Stimulated activated CD4-positive, alpha-beta T cell treated with anti-CD3 and anti-CD28 coated beads, Interleukin-2, amount 100 ng/mL, for 48 hours (primary cell): ENCODE results near the gene ARRDC1.
"Not testable (repeated sequence)": the region's sequence is repeated elsewhere in the genome, so short reads cannot be mapped to it uniquely, and the experiment has no call there.

ENCODE experiments used
- DNase-seq, 2 donors: peaks; one replicate each; pipeline ENCODE4 v3.0.0-alpha.2; 2020

The ARRDC1 gene

DNA sequence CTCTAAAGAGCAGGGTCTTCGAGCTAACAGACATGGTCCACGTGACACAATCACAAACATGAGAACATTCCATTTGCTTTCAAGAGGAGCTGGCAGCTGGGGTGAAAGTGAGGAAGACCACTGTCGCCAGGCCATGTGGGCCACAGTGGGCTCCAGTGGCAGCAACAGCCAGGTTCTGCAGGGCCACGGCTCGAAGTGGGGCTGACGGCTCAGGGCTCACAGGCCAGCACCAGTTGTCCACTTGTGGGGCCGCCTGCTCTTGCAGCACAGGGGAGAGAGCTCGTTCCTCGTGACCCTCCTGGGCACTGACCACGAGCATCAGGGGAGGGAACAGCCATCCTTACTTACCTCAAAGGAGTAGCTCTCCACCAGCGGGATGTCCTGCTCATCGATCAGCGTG lies 17.2 kb upstream of the ARRDC1 start:
- no peak for DNase-seq

DNA sequence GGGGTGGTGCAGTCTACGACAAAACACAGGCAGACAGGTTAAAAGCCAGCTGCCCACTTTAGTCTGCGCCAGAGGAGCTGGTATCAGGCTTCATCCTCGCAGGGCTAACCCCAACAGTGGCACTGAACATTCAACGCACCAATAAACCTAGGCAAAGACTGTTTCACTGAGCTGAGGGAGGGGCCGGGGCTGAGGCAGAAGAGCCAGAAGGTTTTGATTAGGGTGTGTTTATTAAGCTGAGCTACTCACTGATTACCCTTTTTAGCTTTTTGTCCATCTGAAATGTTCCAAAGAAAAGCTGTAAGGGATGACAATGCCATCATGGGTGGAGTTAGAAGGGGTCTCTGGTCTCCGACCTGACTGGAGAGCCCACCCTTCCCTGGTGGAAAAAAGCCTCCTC lies 16.6 kb upstream of the ARRDC1 start:
- no peak for DNase-seq

DNA sequence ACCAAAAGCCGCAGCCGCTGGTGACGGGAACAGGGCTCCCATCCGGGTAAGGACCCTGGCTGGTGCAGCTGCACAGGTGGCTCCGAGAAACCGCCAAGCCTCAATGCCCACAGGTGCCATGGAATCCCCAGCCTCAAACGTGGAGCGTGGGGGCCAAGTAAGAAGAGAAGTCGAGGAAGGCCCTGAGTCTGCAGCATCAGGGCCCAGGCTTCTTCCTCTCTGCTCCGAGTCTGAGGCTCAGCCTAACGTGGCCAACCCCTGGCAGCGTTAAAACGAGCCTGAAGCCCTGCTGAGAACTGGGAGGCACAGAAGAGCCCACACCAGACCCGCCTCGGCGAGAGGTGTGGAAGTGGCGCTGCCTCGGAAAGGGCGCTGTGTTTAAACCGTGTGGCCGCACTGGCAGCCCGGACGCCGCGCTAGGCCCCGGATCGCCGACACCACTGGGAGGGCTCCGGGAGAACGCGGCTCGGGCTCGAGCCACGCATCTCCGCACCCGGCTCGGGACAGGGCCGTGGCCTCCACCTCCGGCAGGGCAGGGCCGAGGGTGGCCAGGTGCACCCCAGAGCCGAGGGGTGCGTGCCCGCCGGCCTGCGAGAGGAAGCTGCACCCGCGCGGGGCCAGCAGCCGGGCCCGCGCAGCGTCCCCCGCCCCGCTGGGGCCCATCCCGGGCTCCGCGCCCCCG lies 15.9 kb upstream of the ARRDC1 start:
- no peak for DNase-seq

DNA sequence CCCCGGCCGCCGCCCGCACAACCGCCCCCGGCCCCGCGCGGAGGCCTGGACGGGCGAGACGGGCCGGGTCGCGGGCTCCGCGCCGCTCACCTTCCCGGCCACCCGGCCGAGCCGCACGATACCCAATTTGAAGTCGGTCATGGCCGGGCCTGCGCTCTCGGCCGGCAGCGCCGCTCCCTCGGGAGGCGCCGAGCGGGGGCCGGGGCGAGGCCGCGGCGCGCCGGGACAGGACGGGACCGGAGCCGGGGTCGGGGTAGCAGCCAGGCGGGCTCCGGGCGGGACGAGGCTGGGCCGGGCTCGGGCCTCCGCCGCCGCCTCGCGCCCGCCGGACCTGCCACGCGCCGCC lies 15.4 kb upstream of the ARRDC1 start:
- DNase-seq = no peak

DNA sequence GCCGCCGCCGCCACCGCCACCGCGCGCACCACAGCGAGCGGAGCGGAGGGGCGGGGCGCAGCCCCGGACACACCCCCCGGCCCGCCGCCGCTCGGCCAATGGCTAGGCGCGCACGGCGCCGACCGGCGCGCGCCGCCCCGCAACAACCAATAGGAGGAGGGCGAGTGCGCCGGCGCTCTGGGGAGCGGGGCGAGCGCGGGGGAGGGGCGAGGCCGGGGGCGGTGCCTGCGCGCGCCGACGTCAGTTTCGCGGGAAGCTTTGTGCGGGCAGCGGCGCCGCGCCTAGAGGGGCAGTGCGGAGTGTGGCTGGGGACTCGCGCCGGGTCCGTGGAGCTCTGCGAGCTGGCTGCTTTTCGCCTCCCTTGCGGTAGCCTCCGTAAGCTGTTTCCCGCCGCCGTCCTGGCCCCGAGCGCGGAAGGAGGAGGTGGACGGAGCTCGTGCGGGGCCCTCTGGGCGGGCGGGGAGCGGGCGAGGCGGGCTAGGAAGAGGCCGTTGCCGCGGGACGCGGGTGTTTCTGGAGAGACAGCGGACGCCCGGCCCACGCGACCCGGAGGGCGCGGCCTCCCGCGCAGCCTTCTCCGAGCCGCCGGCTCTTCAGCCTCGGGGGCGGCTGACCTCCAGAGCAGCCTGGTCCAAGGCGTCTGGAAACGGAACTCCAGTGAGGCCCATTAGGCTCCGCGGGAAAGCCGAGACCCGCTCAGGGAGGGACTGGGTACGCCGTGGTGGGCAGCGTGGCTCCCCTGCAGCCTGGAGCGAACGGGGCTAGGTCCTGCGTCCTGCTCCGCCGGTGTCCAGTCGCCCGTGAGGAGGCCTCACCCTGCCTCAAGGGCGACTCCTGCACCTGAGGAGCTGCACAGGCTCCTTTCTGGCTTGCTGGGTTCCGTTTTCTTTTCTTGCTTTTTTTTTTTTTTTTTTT lies 14.8 kb upstream of the ARRDC1 start, which contains the start of gene ZMYND19:
Gene ZMYND19, minus strand, starts transcription at position 44 of the 915 bp plus-strand sequence. CDS start 249 bp downstream, outside the sequence.
- DNase-seq = peak; percentile 86 to 93

DNA sequence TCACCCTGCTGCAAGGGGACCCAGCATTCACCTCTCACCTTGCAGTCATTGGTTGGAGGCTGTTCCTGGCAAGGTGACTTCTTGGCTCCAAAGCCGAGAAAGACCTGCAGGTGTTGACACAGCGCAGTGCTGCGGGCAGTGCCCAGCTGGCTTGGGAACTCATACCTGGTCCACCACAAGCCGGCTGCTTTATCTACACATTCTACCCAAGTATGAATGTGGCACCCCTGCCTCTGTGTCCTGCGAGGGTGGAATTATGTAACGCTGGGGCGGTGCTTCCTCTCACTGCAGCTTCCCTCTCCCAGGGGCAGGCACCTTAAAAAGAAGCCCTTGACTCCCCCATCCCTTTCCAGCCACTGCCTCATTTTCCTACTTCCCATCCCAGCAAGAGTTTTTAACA lies 12.7 kb upstream of the ARRDC1 start:
- DNase-seq = no peak

DNA sequence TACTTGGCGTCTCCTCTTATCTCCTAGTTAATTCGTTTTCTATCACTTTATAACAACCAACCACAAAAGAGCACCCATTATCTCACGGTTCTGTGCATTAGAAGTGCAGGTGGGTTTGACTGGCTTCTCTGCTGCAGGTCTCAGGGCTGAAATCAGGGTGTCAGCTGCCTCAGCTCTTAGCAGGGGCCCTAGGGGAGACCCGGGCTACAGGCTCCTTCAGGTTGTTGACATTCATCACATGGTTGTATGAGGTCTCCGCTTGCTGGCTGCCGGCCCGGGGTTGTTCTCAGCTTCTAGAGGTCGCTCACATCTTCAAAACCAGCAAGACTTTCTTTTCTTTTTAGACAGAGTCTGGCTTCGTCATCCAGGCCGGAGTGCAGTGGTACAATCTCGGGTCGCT lies 12.3 kb upstream of the ARRDC1 start:
- DNase-seq = no peak

DNA sequence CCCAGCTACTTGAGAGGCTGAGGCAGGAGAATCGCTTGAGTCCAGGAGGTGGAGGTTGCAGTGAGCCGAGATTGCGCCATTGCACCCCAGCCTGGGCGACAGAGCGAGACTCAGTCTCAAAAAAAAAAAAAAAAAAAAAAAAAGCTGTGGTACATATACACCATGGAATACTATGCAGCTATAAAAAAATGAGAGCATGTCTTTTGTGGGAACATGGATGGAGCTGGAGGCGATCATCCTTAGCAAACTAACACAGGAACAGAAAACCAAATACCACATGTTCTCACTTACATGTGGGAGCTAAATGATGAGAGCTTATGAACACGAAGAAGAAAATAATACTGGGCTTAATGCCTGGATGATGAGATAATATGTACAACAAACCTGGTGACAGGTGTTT lies 8.9 kb upstream of the ARRDC1 start:
- not testable (repeated sequence) for DNase-seq

DNA sequence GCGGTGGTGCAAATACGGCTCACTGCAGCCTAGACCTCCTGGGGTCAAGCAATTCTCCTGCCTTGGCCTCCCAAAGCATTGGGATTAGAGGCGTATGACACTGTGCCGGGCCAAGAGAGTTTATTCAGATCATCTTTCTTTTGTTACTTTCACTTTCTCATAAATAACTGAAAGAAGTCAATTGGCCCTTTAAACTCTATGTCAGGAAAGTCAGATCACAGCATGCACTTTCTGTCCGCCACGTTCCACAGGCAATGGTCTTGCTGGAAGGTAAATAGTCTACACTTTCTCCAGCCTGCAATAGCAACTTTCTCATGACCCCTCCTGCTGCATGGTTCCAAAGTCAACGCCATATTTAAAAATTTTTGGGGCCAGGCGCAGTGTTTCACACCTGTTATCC lies 6.5 kb upstream of the ARRDC1 start:
- no peak for DNase-seq

DNA sequence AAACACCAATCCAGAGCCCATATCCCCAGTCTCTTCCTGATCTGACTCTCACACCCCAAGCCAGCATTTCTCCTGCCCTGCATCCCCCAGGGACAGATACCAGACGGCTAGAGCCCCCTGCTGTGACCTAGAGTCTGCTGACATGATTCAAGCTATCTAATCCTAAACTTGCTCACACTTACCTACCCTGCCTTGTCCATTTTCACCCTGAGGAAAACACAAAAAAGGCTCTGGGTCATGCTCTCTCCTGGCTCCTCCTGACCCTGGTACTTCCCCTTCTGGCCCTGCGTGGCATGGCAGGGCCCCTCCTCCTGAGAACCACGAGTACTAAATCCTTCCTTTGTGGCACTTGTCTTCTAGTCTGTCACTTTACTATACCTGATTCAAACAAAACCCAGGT lies 2.8 kb upstream of the ARRDC1 start:
- no peak for DNase-seq

DNA sequence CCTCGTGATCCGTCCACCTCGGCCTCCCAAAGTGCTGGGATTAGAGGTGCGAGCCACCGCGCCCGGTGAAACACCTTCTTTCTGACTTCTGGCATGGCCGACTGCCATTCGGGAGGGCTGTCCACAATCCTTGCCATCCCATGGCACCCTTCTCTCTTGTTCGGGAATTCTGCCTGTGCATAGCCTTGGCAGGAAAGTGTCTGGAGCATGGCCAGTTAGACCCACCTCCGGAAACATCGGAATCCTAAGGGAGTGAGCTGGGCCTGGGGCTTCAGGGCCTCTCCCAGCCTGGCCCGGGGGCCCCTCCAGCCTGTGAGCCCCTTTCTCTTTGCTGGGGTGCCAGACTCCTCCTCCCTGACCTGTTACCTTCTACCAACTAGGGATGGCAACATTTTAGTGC lies 1.6 kb upstream of the ARRDC1 start:
- DNase-seq = no peak

DNA sequence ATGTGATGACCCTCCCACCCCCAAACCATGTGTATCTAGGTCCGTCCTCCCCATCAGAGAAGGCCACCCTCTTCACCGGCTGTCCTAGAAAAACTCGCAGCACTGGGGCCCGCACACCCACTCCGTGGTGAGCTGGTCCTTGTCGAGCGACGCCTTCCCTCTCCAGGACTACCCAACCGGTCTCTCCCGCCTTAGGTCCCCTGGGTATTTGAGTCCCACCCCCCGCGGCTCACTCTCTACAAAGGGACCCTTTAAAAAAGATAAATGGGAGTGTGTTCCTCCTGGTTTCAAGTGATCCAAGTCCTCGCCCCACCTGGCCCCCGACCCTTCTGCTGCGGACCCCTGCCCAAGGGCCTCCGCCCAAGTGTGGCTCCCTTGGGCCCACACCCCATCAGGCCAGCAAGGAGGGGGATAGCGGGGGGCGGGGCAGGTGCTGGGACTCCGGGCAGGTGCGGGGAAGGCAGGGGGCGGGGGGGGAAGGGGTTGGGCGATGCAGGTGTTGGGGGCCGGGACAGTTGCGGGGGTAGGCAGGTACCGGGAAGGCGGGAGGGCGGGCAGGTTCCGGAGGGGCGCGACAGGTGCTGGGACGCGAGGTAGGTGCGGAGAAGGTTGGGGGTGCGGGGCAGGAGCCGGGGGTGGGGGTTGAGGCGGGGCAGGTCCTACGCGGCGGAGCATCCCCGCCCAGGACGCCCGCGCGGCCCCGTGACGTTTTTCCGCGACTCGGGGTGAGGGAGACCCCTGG lies 970 bp upstream of the ARRDC1 start:
- DNase-seq = no peak

DNA sequence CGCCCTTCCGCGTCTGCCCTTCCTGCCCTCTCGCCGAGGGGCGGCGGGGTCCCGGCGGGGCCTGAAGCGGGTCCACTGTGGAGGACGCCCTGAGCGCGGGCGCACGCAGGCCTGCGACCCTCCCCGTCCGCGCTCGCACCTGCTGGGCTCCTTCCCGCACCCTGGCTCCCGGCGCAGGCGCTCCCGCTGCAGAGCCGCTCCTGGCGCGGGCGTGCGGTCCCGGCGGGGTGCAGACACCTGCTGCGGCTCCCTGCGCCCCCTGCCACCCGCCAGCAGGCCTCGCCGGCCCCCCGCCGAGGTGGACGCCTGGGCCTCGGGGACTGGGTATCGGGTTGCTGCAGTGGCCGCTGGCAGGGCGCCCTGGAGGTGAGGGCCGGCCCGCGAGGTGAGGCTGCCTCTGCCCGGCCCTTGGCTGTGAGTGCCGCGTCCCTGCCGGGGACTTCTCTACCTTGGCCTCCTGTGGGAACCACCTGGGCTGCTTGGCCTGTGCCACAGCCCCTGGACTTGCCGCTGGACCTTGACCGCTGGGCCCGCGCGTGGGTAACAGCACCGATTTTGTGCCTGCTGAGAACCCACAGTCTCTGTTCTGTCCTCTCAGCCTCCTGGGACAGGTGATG lies 627 bp downstream of the ARRDC1 start:
- no peak for DNase-seq

DNA sequence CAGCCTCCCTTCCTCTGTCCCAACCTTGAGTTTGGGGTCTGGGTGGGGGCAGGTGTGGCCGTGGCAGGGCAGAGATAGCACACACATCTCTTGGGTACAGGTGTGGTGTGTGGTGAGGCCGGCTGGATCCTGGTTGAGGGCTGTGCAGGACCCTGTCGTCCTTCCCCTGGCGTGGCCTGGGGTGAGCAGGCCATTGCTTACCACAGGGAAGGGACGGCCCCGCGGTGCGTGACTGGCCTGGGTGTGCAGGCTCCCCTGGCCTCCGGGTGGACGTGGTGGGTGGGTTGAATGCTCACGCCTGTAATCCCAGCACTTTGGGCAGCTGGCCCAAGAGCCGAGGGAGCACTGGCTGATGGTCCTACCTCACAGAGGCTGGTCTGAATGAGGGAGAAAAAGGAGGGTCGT lies 1.2 kb downstream of the ARRDC1 start:
- DNase-seq = no peak

DNA sequence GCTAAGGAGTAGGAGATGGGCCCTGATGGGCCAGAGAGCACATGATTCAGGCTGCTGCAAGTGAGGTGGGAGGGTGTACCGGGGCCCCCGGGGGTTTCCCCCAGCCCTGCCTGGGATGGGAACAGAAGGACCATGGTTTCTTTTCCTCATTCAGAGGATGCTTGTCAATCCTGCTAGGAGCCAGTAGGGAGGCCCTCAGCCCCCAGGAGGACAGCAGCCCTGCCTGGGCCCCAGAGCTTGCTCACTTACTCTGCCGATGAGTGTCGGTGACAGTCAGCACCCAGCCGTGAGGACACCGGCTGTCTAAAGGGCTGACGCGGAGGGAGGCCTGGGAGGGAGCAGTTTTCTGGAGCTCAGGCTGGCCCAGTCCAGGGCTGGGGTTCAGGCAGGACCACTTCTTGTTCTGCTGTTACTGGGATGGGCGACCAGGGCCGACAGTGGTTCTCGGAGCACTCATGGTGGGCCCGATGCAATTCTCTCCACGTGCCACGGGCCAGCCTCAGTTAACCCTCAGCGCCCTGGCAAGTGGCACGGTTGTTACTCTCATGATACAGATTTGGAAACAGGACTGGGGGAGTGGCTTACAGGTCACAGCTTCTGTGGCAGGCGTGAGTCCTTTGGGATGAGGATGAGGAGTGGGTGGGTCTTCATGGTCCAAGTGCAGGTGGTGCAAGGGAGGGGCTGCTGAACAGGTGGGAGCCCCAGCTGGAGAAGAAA lies 1.8 kb downstream of the ARRDC1 start:
- DNase-seq = no peak

DNA sequence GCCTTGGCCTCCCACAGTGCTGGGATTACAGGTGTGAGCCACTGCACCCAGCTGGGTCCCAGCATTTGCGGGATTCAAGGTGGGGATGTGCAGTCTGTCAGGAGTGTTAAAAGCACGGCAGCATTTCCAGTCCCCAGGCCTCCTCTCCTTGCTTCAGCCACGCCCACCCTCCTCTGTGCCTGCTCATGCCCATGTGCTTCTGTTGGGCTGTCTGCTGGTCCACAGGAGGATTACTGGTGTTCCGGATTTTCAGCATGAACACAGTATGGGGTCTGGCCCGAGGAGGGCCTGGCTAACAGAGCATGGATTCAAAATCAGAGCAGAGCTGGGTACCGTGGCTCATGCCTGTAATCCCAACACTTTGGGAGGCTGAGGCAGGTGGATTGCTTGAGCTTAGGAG lies 5.5 kb downstream of the ARRDC1 start:
- DNase-seq = no peak

DNA sequence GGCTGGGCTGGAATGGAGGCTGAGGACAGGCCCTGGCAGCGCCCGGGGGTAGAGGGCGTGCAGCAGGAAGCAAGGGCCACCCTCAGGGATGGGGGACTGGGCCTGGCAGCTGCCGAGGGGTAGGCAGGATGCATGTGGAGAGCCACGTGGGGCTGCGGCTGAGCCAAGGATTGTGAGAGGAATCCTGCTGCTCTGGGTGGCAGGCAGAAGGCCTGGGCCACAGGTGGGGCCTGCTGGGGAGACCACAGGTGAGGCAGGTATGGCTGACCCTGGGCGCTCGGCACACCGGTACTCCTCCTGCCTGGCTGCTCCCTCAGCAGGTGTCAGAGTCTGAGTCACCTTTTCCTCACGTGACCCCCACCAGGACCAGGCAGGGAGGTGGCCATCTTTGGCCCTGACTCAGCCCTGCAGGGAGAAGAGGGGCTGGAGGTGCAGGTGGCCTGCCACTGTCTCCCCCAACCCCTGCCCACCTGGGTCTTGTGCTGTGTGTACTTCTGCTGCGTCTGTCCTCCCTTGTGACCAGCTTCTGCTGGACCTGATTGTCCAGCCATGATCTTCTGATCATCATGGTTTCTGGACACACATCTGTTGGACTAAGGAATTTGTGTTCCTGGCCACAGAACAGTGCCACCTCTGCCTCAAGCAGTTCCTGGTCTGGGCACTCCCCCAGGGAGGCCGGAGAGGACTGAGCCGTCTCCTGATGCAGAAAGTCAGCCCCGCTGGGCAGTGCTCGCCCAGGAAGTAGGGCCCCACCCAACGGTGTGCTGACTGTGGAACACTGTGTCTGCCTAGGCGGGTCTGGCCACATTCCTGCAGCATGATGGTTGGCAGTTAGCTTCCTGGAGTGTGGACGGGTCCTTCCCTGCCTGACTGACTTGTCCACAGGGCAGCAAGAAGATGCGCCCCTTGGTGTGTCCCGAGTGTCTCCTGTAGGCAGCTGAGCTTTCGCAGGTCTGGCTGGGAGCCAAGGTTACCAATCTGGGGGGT lies 6.4 kb downstream of the ARRDC1 start:
- DNase-seq = no peak

DNA sequence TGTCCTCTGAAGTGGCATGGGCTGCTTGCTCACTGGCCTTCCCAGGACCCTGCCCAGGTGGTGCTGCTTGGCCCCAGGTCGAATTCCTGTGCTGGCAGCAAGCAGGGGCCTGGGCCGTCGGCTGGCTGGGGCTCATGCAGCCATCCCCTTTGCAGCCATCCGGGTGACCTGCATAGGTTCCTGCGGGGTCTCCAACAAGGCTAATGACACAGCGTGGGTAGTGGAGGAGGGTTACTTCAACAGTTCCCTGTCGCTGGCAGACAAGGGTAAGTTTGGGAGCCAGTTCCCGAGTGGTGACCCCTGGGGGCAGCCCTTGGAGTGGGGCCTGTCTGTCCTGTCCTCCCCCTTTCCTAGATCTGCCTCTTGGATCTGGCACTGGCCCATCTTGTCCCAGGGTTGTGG lies 7.3 kb downstream of the ARRDC1 start:
- no peak for DNase-seq

DNA sequence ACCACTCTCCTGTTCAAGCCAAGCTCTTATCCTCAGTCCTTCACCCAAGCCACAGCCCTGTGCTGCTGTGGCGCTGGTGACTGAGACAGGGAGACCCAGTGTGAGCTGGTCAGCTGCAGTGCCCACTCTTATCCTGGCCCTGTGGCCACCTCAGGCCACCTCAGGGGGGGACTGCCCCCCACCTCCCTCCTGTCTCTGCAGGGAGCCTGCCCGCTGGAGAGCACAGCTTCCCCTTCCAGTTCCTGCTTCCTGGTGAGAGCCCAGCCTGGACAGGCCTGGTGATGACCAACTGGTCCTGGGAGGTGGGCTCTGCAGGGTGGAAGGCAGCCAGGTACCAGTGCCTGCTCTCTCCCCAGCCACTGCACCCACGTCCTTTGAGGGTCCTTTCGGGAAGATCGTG lies 7.8 kb downstream of the ARRDC1 start:
- DNase-seq = no peak

DNA sequence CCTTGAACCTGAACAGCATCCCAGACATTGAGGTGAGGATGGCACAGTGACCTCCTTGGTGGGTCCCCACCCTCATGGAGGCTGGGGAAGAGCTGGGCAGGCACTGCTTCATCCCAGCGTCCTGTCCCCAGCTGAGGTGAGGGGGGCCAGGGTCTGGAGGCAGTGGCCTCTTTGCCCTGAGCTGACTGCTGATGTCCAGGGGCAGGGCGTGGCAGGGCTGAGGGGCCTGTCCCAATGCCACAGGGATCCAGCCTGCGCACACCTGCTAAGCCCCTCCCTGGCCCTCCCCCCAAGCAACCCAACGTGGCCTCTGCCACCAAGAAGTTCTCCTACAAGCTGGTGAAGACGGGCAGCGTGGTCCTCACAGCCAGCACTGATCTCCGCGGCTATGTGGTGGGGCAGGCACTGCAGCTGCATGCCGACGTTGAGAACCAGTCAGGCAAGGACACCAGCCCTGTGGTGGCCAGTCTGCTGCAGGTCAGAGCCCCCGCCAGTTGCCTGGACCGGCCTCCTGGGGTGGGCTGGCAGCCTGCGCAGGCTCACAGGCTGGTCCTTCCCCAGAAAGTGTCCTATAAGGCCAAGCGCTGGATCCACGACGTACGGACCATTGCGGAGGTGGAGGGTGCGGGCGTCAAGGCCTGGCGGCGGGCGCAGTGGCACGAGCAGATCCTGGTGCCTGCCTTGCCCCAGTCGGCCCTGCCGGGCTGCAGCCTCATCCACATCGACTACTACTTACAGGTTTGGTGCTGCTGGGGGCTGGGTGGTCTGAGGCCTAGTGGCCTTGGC lies 8.4 kb downstream of the ARRDC1 start:
- no peak for DNase-seq
